Measurements from ENCODE around the gene ATP1B2.

The ATP1B2 gene

GRCh38 chr17:7611635-7612293 lies 39.0 kb upstream of the ATP1B2 start:
- no peak for TF ChIP-seq CTCF (IDR thresholded peaks at IDR 0.05; ENCODE audit: low read depth, low read length, poor library complexity, severe bottlenecking)
- peak overlapping the region; percentile 91 for H3K4me2 ChIP-seq (ENCODE audit: low read length)
- no peaks in the 10 kb centered on the region for H3K27me3 ChIP-seq (ENCODE audit: control insufficient read depth, low read length)
- H3K4me1 ChIP-seq (ENCODE audit: control insufficient read depth, low read length) = peaks cover 25% of the 10 kb centered on the region
- no peaks in the 10 kb centered on the region for H3K9me2 ChIP-seq (replicated peaks; ENCODE audit: control insufficient read depth, low read length)
- peaks cover 6% of the 10 kb centered on the region; the same call in 1 of the 2 replicates for H4K20me1 ChIP-seq (ENCODE audit: control insufficient read depth, insufficient read depth, low read depth, low read length)
- no peaks in the 10 kb centered on the region for H3F3A ChIP-seq (ENCODE audit: control insufficient read depth, insufficient read depth)
- H3K79me2 ChIP-seq (ENCODE audit: control insufficient read depth, low read length) = peaks cover 58% of the 10 kb centered on the region
- peak overlapping the region; percentile 0; the same call in 1 of the 2 replicates for H3K4me3 ChIP-seq (ENCODE audit: low read length)
- H3K27ac ChIP-seq (ENCODE audit: low read depth, low read length) = no peak overlapping the region
- peaks cover 38% of the 10 kb centered on the region for H3K36me3 ChIP-seq (ENCODE audit: control insufficient read depth, low read length)
- no peaks in the 10 kb centered on the region for H3K9me3 ChIP-seq (ENCODE audit: control insufficient read depth, insufficient read depth, low read length)

GRCh38 chr17:7612294-7612640 lies 38.5 kb upstream of the ATP1B2 start:
- H3K9me2 ChIP-seq (replicated peaks; ENCODE audit: control insufficient read depth, low read length) = no peaks in the 10 kb centered on the region
- TF ChIP-seq CTCF (IDR thresholded peaks at IDR 0.05; ENCODE audit: low read depth, low read length, poor library complexity, severe bottlenecking) = no peak
- no peak for TF ChIP-seq EZH2phosphoT487 (IDR thresholded peaks at IDR 0.05; ENCODE audit: borderline replicate concordance, low read length)
- peaks cover 25% of the 10 kb centered on the region for H3K4me1 ChIP-seq (ENCODE audit: control insufficient read depth, low read length)
- peaks cover 38% of the 10 kb centered on the region for H3K36me3 ChIP-seq (ENCODE audit: control insufficient read depth, low read length)
- peaks cover 6% of the 10 kb centered on the region; the same call in 1 of the 2 replicates for H4K20me1 ChIP-seq (ENCODE audit: control insufficient read depth, insufficient read depth, low read depth, low read length)
- no peak overlapping the region for H3K27ac ChIP-seq (ENCODE audit: low read depth, low read length)
- H3K4me2 ChIP-seq (ENCODE audit: low read length) = peak overlapping the region; percentile 91
- no peaks in the 10 kb centered on the region for H3K27me3 ChIP-seq (ENCODE audit: control insufficient read depth, low read length)
- no peaks in the 10 kb centered on the region for H3K9me3 ChIP-seq (ENCODE audit: control insufficient read depth, insufficient read depth, low read length)
- H3K79me2 ChIP-seq (ENCODE audit: control insufficient read depth, low read length) = peaks cover 58% of the 10 kb centered on the region
- H3F3A ChIP-seq (ENCODE audit: control insufficient read depth, insufficient read depth) = no peaks in the 10 kb centered on the region
- peak overlapping the region; percentile 0; the same call in 1 of the 2 replicates for H3K4me3 ChIP-seq (ENCODE audit: low read length)

GRCh38 chr17:7613769-7614424 lies 36.8 kb upstream of the ATP1B2 start:
- peak overlapping the region; percentile 91 for H3K4me2 ChIP-seq (ENCODE audit: low read length)
- peak overlapping the region; percentile 96 for H3K4me3 ChIP-seq (ENCODE audit: low read length)
- no peaks in the 10 kb centered on the region for H3K9me2 ChIP-seq (replicated peaks; ENCODE audit: control insufficient read depth, low read length)
- no peaks in the 10 kb centered on the region for H3F3A ChIP-seq (ENCODE audit: control insufficient read depth, insufficient read depth)
- peaks cover 38% of the 10 kb centered on the region for H3K36me3 ChIP-seq (ENCODE audit: control insufficient read depth, low read length)
- H3K27me3 ChIP-seq (ENCODE audit: control insufficient read depth, low read length) = peaks cover 6% of the 10 kb centered on the region
- H3K79me2 ChIP-seq (ENCODE audit: control insufficient read depth, low read length) = peaks cover 52% of the 10 kb centered on the region
- peaks cover 25% of the 10 kb centered on the region for H3K4me1 ChIP-seq (ENCODE audit: control insufficient read depth, low read length)
- H4K20me1 ChIP-seq (ENCODE audit: control insufficient read depth, insufficient read depth, low read depth, low read length) = peaks cover 6% of the 10 kb centered on the region; the same call in 1 of the 2 replicates
- no peaks in the 10 kb centered on the region for H3K9me3 ChIP-seq (ENCODE audit: control insufficient read depth, insufficient read depth, low read length)
- peak overlapping the region; percentile 53 for H3K27ac ChIP-seq (ENCODE audit: low read depth, low read length)
- TF ChIP-seq EZH2phosphoT487 (IDR thresholded peaks at IDR 0.05; ENCODE audit: borderline replicate concordance, low read length) = no peak
- no peak for TF ChIP-seq CTCF (IDR thresholded peaks at IDR 0.05; ENCODE audit: low read depth, low read length, poor library complexity, severe bottlenecking)
